ENCODE data around the gene AP4M1. TPM values are rescaled to one million over a fixed set of nuclear protein-coding genes. Genes with fewer than 3 reads are reported as not detected.
A peak's percentile ranks its signal among the peaks of the same experiment; 100 is the strongest.

AP4M1 gene
- total RNA-seq, 1 experiment from 2014 or later, result 11.1 TPM

GRCh38 chr7:100074841-100075240 lies 26.6 kb upstream of the AP4M1 start:
- H3K36me3 ChIP-seq, result peaks cover 100% of the 10 kb centered on the region
- H3K27ac ChIP-seq, result no peak overlapping the region
- H3K9me3 ChIP-seq (replicated peaks), result peaks cover 41% of the 10 kb centered on the region
- DNase-seq (ENCODE audit: low read depth in 1 of 2, low spot score in 2 of 2), result no peak
- H3K4me1 ChIP-seq (replicated peaks), result no peaks in the 10 kb centered on the region
- H3K27me3 ChIP-seq (replicated peaks), result no peaks in the 10 kb centered on the region
- no peak overlapping the region for H3K4me3 ChIP-seq

DNA sequence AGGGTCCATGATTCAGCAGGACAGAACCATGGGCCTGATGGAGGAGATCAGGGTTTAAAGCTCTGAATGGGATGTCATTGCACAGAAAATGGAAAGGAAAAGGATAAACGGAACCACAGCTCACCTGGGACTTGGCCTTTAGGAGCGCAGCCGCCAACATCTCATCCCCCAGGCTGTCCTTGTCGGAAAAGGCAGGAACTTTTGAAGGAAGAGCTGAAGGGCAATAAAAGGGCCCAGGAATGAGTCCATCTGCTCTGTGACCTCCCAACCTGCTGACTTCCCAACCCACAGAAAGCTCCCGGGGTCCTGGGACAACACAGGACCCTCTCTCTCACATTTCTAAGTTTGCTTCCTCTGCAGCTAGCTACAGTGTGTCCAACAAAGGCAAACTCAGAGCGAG lies 26.0 kb upstream of the AP4M1 start:
- Histone ChIP-seq H3K36me3 (peaks cover 99% of the 10 kb centered on the region), H3K27me3 (replicated peaks) (no peaks in the 10 kb centered on the region), H3K4me1 (replicated peaks) (no peaks in the 10 kb centered on the region), H3K9me3 (replicated peaks) (peaks cover 35% of the 10 kb centered on the region), H3K27ac (no peak overlapping the region), H3K4me3 (no peak overlapping the region)
- no peak for DNase-seq (ENCODE audit: low read depth in 1 of 2, low spot score in 2 of 2)

GRCh38 chr7:100077205-100077604 lies 24.2 kb upstream of the AP4M1 start:
- H3K4me3 ChIP-seq, result no peak overlapping the region
- peaks cover 86% of the 10 kb centered on the region for H3K36me3 ChIP-seq
- DNase-seq (ENCODE audit: low read depth in 1 of 2, low spot score in 2 of 2), result no peak
- no peaks in the 10 kb centered on the region for H3K27me3 ChIP-seq (replicated peaks)
- peaks cover 17% of the 10 kb centered on the region for H3K9me3 ChIP-seq (replicated peaks)
- no peak overlapping the region for H3K27ac ChIP-seq
- H3K4me1 ChIP-seq (replicated peaks), result peaks cover 4% of the 10 kb centered on the region

DNA sequence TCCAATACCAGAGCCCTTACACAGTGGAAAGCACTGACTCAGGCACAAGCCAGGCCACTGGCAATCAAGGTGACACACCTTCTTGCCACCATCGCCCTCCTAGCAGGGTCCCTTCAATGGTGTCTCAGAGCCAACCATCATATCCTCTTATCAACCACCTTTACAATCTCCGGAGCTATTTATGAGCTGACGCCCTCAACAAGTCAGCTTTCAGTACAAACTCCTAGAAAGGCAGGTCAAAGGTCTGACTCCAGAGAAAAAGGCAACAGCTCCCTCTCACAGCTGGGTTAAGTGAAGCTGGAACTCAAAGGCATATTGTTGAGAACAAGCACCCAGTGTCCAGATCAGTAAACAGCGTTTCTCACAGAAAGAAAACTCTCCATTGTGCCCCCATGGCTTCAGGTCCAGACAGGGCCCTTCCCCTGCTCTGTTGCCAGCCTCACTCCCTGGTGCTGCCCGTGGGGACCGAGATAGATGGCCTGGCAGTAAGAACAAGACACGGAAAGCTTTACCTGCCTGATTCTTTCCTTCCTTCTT lies 22.4 kb upstream of the AP4M1 start:
- Histone ChIP-seq H3K4me1 (replicated peaks) (peaks cover 5% of the 10 kb centered on the region), H3K27ac (no peak overlapping the region), H3K9me3 (replicated peaks) (peaks cover 5% of the 10 kb centered on the region; the same call in 1 of the 2 replicates), H3K4me3 (no peak overlapping the region), H3K27me3 (replicated peaks) (no peaks in the 10 kb centered on the region), H3K36me3 (peaks cover 67% of the 10 kb centered on the region)
- no peak for DNase-seq (ENCODE audit: low read depth in 1 of 2, low spot score in 2 of 2)

DNA sequence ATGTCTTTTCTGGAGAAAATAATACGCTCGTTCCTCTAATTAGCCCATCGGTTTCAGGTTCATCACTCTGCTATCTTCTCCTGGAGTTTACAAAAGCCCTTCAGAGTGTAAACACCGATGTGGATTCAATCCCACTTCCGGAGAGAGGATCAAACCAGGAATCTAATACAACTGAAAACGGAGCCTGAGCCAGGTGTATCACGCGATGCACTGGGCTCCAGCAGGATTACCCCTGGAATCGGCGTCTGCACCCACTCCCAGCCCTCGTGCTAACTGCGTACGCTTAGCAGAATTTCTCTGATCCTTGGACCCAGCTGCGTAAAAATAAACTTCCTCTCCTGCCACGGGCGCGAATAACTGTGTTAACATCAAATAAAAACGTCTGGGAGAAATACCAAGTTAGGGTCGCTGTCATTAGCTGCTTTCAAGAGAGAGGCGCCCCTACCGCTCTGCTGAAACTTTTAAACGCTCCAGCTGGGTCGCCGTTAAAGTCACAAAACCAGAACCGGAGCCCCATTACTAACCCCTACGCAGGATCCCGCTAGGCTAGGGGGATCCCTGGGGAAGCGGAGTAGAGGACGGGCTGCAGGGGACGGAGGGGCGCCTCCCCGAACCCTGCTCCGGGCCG lies 20.4 kb upstream of the AP4M1 start:
- Histone ChIP-seq H3K4me3 (peak overlapping the region; percentile 83), H3K4me1 (replicated peaks) (peaks cover 6% of the 10 kb centered on the region), H3K27ac (peak overlapping the region; percentile 78), H3K27me3 (replicated peaks) (no peaks in the 10 kb centered on the region), H3K9me3 (replicated peaks) (no peaks in the 10 kb centered on the region), H3K36me3 (peaks cover 48% of the 10 kb centered on the region)
- no peak for DNase-seq (ENCODE audit: low read depth in 1 of 2, low spot score in 2 of 2)

DNA sequence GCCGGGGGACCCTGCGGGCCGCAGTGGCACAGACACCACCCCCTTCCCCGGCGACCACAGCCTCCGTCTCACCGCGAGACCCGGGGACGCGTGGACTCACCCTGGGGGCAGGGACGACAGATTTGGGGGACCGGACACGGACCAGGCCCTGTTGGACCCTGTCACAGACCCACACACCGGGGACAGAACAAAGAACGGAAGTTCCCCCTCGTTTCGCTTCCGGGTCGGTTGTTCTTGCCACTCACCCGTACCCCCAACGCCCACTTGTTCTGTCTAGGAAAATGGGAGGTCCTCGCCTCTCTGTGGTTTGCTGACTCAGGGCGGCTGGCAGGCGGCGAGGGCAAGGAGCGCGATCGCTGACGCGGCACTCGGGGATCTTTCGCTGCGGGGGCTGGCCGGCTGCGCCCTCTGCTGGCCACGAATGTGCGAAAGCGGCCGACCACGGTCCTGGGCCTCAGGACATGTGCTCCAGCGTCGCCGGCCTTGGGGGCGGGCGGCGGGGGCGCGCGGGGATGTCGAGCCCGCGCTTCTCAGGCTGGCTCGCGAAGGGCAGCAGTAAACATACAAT lies 19.8 kb upstream of the AP4M1 start, which contains the start of gene ZNF3:
TSS of gene ZNF3 (minus strand) at position 189 of the 568 bp plus-strand sequence. CDS start 4,366 bp downstream, outside the sequence.
- Histone ChIP-seq H3K27ac (peak within 1 kb of the TSS; percentile 78), H3K9me3 (replicated peaks) (no peaks in the 10 kb centered on the region), H3K27me3 (replicated peaks) (no peaks in the 10 kb centered on the region), H3K36me3 (peaks cover 42% of the 10 kb centered on the region), H3K4me1 (replicated peaks) (peaks cover 12% of the 10 kb centered on the region), H3K4me3 (peak within 1 kb of the TSS; percentile 83)
- peak; percentile 99 for DNase-seq (ENCODE audit: low read depth in 1 of 2, low spot score in 2 of 2)

- H3K27me3 ChIP-seq (replicated peaks), result no peaks in the 10 kb centered on the region
- H3K36me3 ChIP-seq, result peaks cover 29% of the 10 kb centered on the region
- H3K9me3 ChIP-seq (replicated peaks), result no peaks in the 10 kb centered on the region
- H3K27ac ChIP-seq, result no peak overlapping the region
- peaks cover 26% of the 10 kb centered on the region for H3K4me1 ChIP-seq (replicated peaks)
- DNase-seq (ENCODE audit: low read depth in 1 of 2, low spot score in 2 of 2), result no peak
- H3K4me3 ChIP-seq, result no peak overlapping the region
These were observed 18.5 kb upstream of the AP4M1 start for GRCh38 chr7:100082978-100083377.

GRCh38 chr7:100085515-100085914 lies 15.9 kb upstream of the AP4M1 start:
- no peaks in the 10 kb centered on the region for H3K9me3 ChIP-seq (replicated peaks)
- peaks cover 21% of the 10 kb centered on the region for H3K36me3 ChIP-seq
- no peaks in the 10 kb centered on the region for H3K27me3 ChIP-seq (replicated peaks)
- H3K27ac ChIP-seq, result no peak overlapping the region
- peaks cover 46% of the 10 kb centered on the region for H3K4me1 ChIP-seq (replicated peaks)
- DNase-seq (ENCODE audit: low read depth in 1 of 2, low spot score in 2 of 2), result no peak
- no peak overlapping the region for H3K4me3 ChIP-seq

GRCh38 chr7:100087055-100087750 lies 14.2 kb upstream of the AP4M1 start:
- Histone ChIP-seq H3K4me3 (no peak overlapping the region), H3K4me1 (replicated peaks) (peaks cover 52% of the 10 kb centered on the region), H3K36me3 (peaks cover 32% of the 10 kb centered on the region)

DNA sequence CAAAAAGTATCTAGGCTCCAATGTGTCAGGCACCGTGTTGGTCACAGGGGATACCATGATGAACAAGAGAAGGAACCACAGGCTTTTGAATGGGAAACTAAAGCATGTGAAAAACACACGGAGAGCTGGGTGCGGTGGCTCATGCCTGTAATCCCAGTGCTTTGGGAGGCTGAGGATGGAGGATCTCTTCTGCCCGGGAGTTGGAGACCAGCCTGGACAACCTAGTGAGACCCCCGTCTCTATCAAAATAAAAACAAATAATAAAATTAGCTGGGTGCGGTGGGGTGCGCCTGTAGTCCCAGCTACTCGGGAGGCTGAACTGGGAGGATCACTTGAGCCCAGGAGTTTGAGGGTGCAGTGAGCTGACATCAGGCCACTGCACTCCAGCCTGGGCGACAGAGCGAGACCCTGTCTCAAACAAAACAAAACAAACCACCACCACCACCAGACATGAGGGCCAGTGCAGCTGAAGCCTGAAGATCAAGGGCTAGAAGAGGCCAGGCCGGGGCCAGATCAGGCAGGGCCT lies 13.3 kb upstream of the AP4M1 start:
- Histone ChIP-seq H3K36me3 (peaks cover 41% of the 10 kb centered on the region), H3K27ac (peak overlapping the region; percentile 84), H3K27me3 (replicated peaks) (no peaks in the 10 kb centered on the region), H3K4me3 (peak overlapping the region; percentile 66), H3K4me1 (replicated peaks) (peaks cover 52% of the 10 kb centered on the region), H3K9me3 (replicated peaks) (no peaks in the 10 kb centered on the region)
- DNase-seq (ENCODE audit: low read depth in 1 of 2, low spot score in 2 of 2), result no peak

More at GRCh38 chr7:100087055-100087750, 14.2 kb upstream of the AP4M1 start:
- no peaks in the 10 kb centered on the region for H3K9me3 ChIP-seq (replicated peaks)
- peak; percentile 83 to 94 for DNase-seq (ENCODE audit: low read depth in 1 of 2, low spot score in 2 of 2)
- H3K27ac ChIP-seq, result peak overlapping the region; percentile 84
- no peaks in the 10 kb centered on the region for H3K27me3 ChIP-seq (replicated peaks)

DNA sequence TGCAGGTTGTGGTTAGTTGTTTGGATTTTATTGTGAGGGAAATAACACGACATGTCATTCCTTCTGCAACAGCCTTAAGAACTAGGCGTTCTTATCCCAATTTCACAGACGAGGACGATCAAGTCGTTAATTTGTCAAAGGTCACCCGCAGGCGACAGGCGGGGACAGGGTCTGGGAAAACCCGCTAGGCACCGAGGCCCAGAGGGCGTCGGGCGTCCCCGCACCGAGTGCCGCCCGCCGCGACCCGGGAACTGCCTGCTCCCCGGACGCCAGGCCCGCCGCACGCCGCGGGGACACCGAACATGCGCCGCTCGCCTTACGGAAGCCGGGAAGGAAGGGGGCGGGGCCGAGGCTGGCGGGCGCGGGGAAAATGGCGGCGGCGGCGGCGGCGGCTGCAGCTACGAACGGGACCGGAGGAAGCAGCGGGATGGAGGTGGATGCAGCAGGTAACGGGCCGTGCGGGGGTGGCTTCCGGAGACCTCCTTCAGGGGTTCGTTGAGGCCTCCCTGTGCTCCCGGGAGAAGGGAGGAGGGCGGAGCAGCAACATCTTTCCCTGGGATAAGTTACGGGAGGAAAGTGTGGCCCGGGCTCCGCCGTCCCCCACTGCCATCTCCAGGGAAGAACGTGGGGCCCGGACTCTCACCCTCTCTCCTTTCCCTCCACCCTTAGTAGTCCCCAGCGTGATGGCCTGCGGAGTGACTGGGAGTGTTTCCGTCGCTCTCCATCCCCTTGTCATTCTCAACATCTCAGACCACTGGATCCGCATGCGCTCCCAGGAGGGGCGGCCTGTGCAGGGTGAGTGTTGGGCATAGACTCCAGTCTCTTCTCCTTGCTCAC lies 12.6 kb upstream of the AP4M1 start, which contains the start of gene COPS6:
TSS of gene COPS6 (plus strand) at position 349 of the 837 bp plus-strand sequence. CDS start at position 371, 22 bp downstream.
- Histone ChIP-seq H3K27me3 (replicated peaks) (no peaks in the 10 kb centered on the region), H3K9me3 (replicated peaks) (no peaks in the 10 kb centered on the region), H3K4me3 (peak within 1 kb of the TSS; percentile 66), H3K4me1 (replicated peaks) (peaks cover 52% of the 10 kb centered on the region), H3K27ac (peak within 1 kb of the TSS; percentile 84), H3K36me3 (peaks cover 48% of the 10 kb centered on the region)
- peak; percentile 82 to 87 for DNase-seq (ENCODE audit: low read depth in 1 of 2, low spot score in 2 of 2)

GRCh38 chr7:100089458-100090196 lies 11.8 kb upstream of the AP4M1 start:
- peak overlapping the region; percentile 66 for H3K4me3 ChIP-seq
- peak; percentile 52 to 68 for DNase-seq (ENCODE audit: low read depth in 1 of 2, low spot score in 2 of 2)
- H3K36me3 ChIP-seq, result peaks cover 56% of the 10 kb centered on the region
- peak overlapping the region; percentile 84 for H3K27ac ChIP-seq
- H3K9me3 ChIP-seq (replicated peaks), result no peaks in the 10 kb centered on the region
- no peaks in the 10 kb centered on the region for H3K27me3 ChIP-seq (replicated peaks)
- peaks cover 52% of the 10 kb centered on the region for H3K4me1 ChIP-seq (replicated peaks)

Data from SJSA1 (cell line).